SW480 (cell line): Measurements from ENCODE around the gene RHOT2.

Experiments used
- DNase-seq: peaks from one replicate; pipeline ENCODE4 v3.0.0-alpha.2; 2016; ENCODE audit warnings: low spot score

RHOT2 gene

DNA sequence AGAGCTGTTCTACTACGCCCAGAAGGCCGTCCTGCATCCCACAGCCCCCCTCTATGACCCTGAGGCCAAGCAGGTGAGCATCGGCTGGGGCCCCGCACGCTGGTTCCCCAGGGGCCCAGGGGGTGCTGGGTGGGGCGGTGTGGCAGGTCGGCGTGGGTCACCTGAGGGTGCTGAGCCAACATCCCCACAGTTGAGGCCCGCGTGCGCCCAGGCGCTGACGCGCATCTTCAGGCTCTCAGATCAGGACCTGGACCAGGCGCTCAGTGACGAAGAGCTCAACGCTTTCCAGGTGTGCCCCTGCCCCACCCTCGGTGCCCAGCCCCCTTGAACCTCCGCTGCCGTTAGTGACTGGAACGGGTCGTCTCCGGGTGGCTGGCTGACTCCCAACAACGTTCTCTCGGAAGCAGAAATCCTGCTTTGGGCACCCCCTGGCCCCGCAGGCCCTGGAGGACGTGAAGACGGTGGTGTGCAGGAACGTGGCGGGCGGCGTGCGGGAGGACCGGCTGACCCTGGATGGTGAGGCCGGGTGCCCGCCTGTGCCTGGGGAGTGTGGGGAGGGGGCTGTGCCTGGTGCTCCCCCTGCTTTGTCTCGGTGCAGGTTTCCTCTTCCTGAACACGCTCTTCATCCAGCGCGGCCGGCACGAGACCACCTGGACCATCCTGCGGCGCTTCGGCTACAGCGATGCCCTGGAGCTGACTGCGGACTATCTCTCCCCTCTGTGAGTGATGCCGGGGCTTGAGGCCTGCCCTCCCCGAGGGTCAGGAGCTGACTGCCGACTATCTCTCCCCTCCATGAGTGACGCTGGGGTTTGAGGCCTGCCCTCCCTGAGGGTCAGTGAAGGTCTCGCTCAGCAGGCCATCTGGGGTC is 2.8 kb downstream of the RHOT2 start:
- no peak for DNase-seq

DNA sequence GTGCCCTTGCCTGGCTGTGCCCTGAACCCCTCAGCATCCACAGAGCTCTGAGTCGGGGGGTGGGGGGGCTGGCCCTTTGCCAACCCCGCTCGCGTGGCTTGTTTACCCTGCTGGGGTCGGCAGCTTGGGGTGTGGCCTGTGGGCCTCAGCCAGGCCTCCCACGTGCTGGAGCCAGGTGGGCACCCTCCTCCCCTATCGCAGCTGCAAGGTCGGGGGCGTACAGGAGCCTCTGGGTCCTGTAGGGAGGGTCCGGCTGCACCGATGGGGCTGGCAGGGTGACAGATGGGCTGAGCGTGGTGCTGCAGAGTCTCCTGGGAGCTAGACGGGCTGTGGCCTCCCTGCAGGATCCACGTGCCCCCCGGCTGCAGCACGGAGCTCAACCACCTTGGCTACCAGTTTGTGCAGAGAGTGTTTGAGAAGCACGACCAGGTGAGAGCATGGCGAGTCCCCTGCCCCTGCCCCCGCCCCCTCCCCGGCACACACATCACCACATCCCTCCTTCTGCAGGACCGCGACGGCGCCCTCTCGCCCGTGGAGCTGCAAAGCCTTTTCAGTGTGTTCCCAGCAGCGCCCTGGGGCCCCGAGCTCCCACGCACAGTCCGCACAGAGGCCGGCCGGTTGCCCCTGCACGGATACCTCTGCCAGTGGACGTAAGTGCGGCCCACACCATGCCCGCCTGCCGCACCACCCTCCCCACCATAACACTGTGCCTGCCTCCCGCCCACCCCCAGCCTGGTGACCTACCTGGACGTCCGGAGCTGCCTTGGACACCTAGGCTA is 3.6 kb downstream of the RHOT2 start:
- DNase-seq = no peak

DNA sequence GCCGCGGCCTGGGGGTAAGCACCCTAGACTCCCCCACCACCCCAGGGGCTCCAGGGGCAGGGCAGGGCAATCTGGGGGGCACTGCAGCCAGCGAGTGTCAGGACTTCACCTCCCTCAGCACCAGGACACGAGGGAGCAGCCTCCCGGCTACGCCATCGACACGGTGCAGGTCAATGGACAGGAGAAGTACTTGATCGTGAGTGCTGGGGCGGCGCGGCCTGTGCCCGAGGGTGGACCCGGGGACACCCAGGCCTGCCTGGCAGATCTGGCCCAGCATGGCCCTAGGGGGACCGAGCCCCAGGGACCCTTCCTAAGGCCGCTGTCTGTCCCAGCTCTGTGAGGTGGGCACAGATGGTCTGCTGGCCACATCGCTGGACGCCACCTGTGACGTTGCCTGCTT is 4.4 kb downstream of the RHOT2 start:
- DNase-seq = no peak

DNA sequence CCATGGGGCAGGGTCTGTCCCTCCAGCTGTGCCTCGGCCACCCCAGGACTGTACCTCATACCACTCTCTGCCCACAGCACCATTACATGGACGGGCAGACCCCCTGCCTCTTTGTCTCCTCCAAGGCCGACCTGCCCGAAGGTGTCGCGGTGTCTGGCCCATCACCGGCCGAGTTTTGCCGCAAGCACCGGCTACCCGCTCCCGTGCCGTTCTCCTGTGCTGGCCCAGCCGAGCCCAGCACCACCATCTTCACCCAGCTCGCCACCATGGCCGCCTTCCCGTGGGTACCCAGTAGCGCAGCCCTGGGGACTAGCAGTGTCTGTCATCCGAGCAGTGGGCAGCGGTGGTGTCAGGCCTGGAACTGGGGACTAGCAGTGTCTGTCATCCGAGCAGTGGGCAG is 4.9 kb downstream of the RHOT2 start:
- DNase-seq = no peak

DNA sequence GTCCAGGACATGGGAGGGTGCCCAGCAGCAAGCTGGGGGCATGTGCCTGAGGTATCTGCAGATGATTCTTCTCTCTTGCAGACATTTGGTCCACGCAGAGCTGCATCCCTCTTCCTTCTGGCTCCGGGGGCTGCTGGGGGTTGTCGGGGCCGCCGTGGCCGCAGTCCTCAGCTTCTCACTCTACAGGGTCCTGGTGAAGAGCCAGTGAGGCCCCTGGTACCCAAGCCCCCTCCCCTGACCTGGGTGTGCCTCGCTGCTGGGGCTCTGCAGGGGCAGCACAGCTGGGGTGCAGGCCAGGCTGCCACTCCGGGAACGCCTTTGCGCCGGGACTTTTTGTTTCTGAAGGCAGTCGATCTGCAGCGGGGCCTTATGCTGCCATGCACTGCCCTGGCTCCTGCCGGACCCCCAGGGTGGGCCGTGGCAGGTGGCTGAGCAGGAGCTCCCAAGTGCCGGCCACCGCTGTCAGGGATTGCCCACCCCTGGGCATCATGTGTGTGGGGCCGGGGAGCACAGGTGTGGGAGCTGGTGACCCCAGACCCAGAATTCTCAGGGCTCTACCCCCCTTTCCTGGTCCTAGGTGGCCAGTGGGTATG is 5.6 kb downstream of the RHOT2 start:
- no peak for DNase-seq

DNA sequence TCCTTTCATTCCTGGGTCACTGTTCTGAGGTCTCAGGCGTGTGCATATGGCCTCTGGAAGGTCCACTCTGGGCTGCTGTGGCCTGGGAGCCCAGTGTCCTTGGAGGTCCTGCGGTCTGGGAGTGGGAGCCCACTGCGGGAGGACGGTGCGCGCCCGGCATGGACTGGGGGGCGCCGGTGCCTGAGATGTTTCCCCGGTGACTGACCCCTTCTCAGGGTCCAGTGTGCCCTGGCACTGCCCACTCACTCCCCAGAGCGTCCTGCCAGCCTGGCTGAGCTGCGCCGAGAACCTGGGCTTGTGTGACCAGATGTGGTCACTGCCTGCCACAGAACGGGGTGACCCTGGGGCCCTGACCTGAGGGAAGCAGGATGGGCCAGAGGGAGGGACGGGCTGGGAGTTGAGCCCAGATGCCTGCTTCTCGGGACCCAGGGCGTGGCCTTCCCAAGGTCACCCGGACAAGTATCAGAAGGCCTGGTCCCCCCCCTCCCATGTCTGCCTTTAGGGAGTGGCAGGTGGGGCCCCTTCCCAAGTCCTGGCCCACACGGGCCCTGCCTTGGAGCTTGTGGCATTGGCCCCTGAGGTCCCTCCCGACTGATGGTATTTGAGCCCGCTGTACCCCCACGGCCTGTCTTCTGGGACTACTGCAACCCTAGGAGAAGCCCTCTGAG is 6.4 kb downstream of the RHOT2 start:
- no peak for DNase-seq

DNA sequence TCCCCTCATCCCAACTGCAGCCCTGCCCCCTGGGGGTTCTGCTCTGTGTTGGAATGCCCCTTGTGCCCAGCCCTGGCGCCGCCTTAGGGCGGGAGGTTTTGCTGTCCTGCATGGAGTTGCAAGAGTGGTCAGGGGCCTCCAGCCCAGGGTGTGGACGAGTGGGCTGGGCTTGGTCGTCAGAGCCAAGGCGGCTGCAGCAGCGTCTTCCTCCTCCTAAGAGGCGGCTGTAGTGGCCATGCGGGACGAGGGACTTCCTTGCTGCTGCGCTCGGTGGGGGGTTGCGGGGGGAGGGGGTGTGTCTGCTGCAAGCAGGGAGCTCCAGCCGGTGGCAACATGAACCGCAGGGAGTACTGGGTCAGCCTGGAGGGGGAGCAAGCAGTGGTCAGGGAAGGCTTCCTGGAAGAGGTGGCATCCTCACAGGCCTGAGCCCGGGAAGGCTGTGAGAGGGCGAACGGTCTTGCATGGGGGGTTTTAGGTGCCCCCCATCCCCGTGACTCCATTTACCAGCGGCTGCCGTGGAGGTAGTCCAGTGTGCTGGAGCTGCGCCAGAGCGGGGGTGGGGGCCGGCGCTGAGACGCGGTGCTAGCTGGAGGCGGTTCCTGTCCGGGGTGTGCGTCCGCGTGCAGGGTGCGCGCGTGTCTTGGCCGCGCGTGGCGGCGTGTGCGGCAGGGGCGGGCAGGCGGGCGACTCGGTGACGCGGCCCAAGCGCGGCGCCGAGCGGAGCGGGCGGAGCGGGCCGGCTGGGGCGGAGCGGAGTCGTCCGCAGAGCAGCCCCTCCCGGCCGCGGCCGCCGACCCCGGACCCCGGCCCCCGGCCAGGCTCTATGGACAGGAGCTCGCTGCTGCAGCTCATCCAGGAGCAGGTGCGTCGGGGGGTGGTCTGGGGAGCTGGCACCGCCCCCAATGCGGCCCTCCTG is 7.3 kb downstream of the RHOT2 start, which contains the start of gene RHBDL1:
Gene RHBDL1 (plus strand): TSS at position 704 of the 916 bp plus-strand sequence. CDS start 120 bp downstream, at position 824.
- DNase-seq = no peak

DNA sequence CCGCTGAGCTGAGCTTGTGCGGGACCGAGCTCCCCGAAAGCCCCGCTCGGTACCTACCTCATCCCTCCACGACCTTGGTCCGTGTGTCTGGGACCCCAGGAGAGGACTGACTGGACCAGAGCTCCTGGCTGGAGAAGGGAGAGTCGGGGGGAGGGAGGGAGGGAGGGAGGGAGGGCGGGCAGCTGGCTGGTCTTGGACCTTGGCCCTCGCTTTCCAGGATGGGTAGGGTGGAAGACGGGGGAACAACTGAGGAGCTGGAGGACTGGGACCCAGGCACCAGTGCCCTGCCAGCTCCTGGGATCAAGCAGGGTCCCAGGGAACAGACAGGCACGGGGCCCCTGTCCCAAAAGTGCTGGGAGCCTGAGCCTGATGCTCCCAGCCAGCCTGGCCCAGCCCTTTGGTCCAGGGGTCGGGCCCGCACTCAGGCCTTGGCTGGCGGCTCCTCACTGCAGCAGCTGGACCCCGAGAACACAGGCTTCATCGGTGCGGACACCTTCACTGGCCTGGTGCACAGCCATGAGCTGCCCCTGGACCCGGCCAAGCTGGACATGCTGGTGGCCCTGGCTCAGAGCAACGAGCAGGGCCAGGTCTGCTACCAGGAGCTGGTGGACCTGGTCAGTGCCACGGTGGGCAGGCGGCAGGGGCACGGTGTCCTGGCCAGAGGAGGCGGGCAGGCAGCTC is 8.1 kb downstream of the RHOT2 start:
- DNase-seq = no peak

DNA sequence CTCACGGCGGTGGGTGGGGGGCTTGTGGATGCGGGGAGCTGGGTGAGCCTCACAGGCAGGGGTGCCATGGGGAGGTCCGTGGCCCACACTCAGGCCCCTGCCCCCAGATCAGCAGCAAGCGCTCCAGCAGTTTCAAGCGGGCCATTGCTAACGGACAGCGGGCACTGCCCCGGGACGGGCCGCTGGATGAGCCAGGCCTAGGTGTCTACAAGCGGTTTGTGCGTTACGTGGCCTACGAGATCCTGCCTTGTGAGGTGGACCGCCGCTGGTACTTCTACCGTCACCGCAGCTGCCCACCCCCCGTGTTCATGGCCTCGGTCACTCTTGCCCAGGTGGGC is 8.6 kb downstream of the RHOT2 start:
- DNase-seq = no peak

DNA sequence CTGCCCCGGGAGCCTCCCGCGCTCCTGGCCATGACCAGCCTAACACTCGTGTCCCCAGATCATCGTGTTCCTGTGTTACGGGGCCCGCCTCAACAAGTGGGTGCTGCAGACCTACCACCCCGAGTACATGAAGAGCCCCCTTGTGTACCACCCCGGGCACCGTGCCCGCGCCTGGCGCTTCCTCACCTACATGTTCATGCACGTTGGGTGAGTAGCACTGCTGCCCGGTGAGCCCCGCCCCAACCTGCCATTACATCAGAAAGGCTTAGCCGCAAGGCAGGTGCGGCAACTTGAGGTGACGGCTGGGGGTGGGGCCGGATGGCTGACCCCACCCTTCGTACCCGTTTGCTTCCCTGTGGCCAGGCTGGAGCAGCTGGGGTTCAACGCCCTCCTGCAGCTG is 9.0 kb downstream of the RHOT2 start:
- DNase-seq = peak; percentile 91

DNA sequence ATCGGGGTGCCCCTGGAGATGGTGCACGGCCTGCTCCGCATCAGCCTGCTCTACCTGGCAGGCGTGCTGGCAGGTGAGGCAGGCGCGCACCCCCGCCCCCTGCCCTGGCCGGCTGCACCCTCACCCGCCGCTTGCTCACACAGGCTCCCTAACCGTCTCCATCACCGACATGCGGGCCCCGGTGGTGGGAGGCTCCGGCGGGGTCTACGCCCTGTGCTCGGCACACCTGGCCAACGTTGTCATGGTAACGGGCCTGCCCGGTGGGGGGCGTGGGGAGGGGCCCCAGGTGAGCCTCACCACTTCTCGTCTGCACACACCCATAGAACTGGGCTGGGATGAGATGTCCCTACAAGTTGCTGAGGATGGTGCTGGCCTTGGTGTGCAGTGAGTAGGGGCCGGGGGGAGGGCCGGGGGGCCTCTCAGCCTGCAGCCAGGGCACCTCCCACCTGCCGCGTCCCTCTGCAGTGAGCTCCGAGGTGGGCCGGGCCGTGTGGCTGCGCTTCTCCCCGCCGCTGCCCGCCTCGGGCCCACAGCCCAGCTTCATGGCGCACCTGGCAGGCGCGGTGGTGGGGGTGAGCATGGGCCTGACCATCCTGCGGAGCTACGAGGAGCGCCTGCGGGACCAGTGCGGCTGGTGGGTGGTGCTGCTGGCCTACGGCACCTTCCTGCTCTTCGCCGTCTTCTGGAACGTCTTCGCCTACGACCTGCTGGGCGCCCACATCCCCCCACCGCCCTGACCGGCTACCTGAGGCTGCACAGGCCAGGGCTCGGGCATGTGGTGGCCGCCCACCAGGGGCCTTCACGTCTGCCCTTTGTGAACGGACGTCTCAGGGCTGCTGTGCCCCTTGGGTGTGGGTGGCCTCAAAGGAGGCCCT is 9.6 kb downstream of the RHOT2 start:
- no peak for DNase-seq

DNA sequence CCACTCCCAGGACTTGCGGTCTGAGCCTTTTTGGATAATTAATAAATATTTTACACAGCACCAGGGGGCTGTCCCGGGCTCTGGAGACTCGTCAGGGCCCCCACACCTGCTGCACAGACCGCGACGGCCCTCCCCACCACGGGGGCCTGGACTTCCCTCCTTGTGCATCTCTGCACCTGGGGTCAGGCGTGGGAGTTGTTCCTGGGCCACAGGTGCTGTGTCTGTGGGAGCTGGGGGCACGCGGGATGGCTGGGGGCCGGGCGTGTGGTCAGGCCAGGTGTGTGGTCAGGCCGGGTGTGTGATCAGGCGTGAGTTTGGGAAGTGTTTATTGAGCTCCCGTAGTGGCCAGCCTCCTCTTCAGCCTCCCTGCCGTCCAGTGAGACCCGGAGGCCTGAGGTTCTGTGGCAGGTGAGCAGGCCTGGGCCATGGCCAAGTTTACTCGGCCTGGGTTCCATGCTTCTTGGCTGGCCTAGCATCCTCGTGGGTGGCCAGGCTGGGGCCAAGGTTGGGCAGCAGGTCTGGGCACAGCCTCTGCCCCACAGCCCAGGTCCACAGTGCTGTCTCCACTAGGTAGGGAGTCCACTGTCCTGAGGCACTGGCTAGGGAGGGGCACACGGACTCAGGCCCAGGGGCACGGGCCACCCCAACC is 10.4 kb downstream of the RHOT2 start:
- DNase-seq = no peak

DNA sequence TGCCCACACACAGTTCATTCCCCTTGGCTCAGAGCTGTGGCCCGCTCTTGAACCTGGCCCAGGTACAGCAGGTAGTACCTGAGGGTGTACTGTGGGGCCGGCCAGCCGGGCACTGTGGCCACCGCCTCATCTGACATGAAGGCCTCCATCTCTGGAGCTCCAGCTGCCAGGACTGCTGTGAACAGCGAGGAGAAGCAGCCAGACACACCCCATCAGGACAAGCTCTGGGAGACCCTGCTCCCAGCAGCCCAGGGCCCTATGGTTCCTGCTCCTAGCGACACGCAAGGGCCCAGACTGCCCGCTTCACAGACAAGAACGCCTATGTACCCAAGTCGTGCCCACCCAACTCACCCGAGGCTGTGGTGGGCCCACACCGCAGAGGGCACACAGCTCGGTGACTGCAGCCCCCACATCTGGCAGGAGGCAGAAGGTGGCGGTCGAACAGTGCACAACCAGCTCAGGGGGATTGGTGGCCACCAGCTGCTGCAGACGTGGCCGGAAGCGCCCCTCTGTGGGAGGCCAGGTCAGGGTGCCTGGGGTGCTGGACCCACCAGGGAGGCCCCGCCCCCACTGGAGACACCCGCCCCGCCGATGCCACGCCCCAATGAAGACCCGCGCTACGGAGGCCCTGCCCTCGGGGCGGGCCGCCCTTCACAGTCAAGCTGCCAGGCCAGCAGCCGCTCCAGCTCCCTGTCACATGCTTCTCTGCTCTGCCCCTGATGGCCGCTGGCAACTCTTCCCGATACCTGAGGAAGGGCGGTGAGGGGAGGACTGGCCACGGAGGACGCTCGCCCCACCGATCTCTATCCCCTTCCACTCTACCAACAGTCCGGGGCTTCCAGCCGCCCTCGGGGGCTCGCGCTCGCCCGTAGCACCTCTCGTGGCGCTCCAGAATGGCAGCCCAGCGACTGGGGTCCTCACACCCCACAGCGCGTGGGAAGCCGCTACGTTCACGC is 11.2 kb downstream of the RHOT2 start:
- DNase-seq = peak; percentile 86

DNA sequence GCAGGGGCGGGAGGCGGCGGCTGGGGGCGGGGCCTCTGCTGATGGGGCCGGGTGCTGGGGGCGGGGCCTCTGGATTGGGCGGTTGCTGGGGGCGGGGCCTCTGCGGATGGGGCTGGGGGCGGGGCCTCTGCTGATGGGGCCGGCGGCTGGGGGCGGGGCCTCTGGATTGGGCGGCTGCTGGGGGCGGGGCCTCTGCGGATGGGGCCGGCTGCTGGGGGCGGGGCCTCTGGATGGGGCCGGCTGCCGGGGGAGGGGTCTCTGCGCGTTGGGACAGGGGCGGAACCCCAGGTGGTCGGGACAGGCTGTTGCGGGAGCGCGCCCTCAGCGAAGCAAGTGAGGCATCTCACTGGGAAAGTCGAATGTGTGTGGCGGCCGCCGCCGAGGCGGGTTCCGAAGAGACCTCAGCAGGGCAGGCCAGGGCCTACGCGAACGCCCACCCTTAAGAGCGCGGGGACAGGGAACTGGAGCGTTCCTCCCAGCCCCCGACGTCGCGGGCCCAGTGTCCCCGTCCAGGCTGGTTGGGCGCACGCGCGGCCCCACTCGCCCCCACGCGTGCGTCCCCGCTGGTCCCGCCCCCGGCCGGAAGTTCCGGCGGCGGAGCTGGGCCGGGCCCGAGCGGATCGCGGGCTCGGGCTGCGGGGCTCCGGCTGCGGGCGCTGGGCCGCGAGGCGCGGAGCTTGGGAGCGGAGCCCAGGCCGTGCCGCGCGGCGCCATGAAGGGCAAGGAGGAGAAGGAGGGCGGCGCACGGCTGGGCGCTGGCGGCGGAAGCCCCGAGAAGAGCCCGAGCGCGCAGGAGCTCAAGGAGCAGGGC is 12.1 kb downstream of the RHOT2 start, which contains the start of gene STUB1:
Gene STUB1 (plus strand): TSS at position 597 of the 811 bp plus-strand sequence. CDS start 116 bp downstream, at position 713.
- peak; percentile 82 for DNase-seq

DNA sequence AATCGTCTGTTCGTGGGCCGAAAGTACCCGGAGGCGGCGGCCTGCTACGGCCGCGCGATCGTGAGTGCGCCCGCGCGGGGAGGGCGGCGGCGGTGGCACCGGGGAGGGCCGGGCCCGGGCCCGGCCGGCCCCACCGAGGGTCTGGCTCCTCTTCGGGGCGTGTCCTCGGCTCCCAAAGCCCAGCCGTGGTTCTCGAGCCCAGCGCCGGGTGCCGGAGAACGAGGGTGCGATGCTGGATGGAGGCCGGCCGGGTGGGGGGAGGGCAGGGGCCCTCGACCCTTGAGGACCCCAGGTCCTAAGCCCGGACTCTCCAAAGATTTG is 12.7 kb downstream of the RHOT2 start:
- no peak for DNase-seq

DNA sequence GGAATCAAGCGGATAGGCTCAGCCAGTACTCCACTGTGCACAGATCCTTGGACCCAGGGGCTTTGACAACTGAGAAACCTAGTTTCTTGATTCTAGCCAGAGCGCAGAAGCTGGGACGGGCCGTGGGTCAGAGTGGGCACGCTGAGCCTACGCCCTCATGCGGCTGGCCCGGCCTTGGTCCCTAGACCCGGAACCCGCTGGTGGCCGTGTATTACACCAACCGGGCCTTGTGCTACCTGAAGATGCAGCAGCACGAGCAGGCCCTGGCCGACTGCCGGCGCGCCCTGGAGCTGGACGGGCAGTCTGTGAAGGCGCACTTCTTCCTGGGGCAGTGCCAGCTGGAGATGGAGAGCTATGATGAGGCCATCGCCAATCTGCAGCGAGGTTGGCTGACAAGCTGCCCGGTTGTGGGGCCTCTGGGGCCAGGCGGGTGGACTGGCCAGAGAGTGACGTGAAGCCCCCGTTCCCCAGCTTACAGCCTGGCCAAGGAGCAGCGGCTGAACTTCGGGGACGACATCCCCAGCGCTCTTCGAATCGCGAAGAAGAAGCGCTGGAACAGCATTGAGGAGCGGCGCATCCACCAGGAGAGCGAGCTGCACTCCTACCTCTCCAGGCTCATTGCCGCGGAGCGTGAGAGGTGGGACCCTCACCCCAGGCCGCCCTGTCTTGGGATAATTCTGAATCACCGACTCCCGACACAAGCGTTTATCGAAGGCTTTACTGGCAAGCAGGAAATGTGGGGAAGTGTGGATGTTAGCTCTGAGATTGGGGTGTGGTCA is 13.2 kb downstream of the RHOT2 start:
- DNase-seq = peak; percentile 54
